ENCODE measurements around the gene NXPH3.

DNA sequence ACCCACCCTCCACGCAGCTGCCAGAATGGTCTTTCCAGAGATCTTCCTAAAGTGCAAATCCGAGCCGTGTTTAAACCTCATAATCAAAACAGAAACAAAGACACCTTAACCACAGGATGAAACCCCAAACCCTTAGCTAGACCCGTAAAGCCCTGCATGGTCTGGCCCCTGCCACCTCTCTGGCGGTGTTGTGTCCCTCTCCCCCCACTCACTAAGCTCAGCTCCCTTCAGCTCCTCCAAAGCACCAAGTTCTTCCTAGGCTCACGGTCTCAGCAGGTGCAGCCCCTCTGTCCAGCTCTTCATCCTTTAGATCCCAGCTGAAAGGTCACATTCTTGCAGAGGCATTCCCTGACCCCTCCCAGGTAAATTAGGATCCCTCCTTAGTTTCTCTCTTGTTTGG lies 4.4 kb upstream of the NXPH3 start:
- TF ChIP-seq POLR2A (IDR thresholded peaks at IDR 0.05; ENCODE audit: extremely low read depth, insufficient read length): no peak
- TF ChIP-seq, protein P1, sequence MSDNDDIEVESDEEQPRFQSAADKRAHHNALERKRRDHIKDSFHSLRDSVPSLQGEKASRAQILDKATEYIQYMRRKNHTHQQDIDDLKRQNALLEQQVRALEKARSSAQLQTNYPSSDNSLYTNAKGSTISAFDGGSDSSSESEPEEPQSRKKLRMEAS (IDR thresholded peaks at IDR 0.05; ENCODE audit: low read depth, low read length): no peak
